ENCODE measurements around the gene KRTAP10-11. TPM values are rescaled to one million over a fixed set of nuclear protein-coding genes. Genes with fewer than 3 reads are reported as not detected.

KRTAP10-11 gene
- total and polyA plus RNA-seq, 2 of the 8 experiments (the other 6 are each of a cell fraction or from before 2014, with no cell fraction given): not detected

DNA sequence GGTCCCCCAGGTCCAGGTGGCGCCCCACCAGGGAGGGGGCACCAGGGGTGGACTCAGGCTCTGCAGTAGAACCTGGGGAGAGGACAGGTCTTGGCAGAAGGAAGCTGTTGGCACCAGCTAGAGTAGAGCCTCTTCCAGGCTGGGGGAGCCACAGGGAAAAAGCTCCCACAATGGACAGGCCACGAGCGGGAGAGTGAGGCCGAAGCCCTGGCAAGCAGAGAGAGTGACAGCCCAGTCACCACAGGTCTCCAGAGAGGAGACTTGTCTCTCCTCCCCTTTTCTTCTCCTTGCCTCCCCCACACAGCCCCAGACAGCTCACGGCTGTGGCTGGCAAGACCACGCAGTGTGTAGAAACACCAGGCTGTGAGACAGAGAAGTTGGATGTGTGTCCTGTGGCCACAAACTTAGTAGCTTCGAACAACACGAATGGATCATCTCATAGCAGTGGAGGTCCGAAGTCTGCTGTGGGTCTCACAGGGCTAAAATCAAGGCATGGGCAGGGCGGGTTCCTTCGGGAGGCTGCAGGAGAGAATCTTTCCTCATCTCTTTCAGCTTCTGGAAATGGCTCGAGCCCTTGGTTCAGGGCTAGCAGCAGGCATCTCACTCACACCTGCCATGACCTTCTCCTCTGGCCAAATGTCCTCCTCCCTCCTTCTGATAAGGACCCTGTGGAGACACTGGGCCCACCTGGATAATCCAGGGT is 4.9 kb downstream of the KRTAP10-11 start:
- H3K9ac ChIP-seq (replicated peaks in 1 of 4; ENCODE audit: extremely low read depth in 1 of 4, low read depth in 3 of 4, low read length in 3 of 4): no peak overlapping the region
- H4K20me1 ChIP-seq (replicated peaks in 1 of 2; ENCODE audit: control insufficient read depth in 1 of 2, insufficient read depth in 2 of 2, low read length in 2 of 2): no peaks in the 10 kb centered on the region
- no peaks in the 10 kb centered on the region for H3K79me2 ChIP-seq (ENCODE audit: control insufficient read depth in 1 of 2, insufficient read depth in 2 of 2, low read length in 2 of 2)
- H3K14ac ChIP-seq (ENCODE audit: insufficient read length): no peak overlapping the region
- H3K4ac ChIP-seq (replicated peaks; ENCODE audit: insufficient read length, low read depth, low read length): no peak overlapping the region
- no peak overlapping the region for H2BK12ac ChIP-seq (ENCODE audit: low read depth, low read length)
- 82% methylated on average over 12 of the region's 12 CpGs; no CpG with 5 or more reads in 1 of the 2 experiments for WGBS, 2 experiments (ENCODE audit: extremely low coverage in 1 of 2, insufficient coverage in 1 of 2, insufficient read length in 1 of 2, insufficient replicate concordance in 2 of 2, low coverage in 1 of 2, low lambda C conversion rate in 2 of 2, missing lambda C conversion rate in 1 of 2)
- peaks cover 0 to 2% (median 0%) of the 10 kb centered on the region in 4 experiments; a peak in 1 of 7 replicates for H3K27me3 ChIP-seq (replicated peaks in 1 of 4; ENCODE audit: control insufficient read depth in 3 of 4, extremely low read depth in 1 of 4, insufficient read depth in 3 of 4, low read length in 3 of 4)
- ChIA-PET POLR2A (ENCODE audit: partially characterized antibody) (no interaction called here), CTCF (ENCODE audit: partially characterized antibody) (interaction anchor here (0.6 to 1.6 kb wide), 5 partner anchors 13 to 359 kb away, joined by 3 to 4 read pairs (median 3); no protein-coding TSS in a partner anchor)
- no peak overlapping the region for H2AK5ac ChIP-seq (ENCODE audit: low read depth, low read length)
- no peak overlapping the region for H2BK120ac ChIP-seq (replicated peaks; ENCODE audit: low read depth, low read length)
- H2BK15ac ChIP-seq (ENCODE audit: low read length): no peak overlapping the region
- DNase-seq (ENCODE audit: low read depth in 1 of 2, low spot score in 2 of 2) (no peak), FAIRE-seq (no peak)
- no peaks in the 10 kb centered on the region; a peak in 1 of 4 replicates for H3K9me3 ChIP-seq (ENCODE audit: insufficient read depth in 2 of 2, low read depth in 1 of 2, low read length in 1 of 2)
- H4K91ac ChIP-seq (replicated peaks; ENCODE audit: insufficient read length, low read length): peak overlapping the region; percentile 39
- no peak overlapping the region for H4K8ac ChIP-seq (ENCODE audit: extremely low read depth, insufficient read depth, low read length)
- H3K27ac ChIP-seq (ENCODE audit: low read depth, low read length): no peak overlapping the region
- no peak overlapping the region for H3K4me2 ChIP-seq (ENCODE audit: insufficient read depth in 1 of 2, low read depth in 2 of 2, low read length in 2 of 2)
- no peaks in the 10 kb centered on the region for H3K23me2 ChIP-seq (ENCODE audit: low read depth, low read length)
- H3K36me3 ChIP-seq (ENCODE audit: control insufficient read depth in 2 of 4, insufficient read depth in 4 of 4, low read length in 3 of 4): no peaks in the 10 kb centered on the region
- no peaks in the 10 kb centered on the region; the same call in 1 of the 2 replicates for H3K79me1 ChIP-seq (ENCODE audit: low read depth, low read length)
- H3K56ac ChIP-seq (replicated peaks; ENCODE audit: insufficient read length, low read depth, low read length): no peak overlapping the region
- H2BK5ac ChIP-seq (ENCODE audit: low read depth, low read length): no peak overlapping the region
- no peak overlapping the region for H3K23ac ChIP-seq (ENCODE audit: insufficient read length)
- H2AFZ ChIP-seq (ENCODE audit: low read length): no peak overlapping the region
- H3K18ac ChIP-seq (ENCODE audit: extremely low read depth, low read length): no peak overlapping the region
- H2BK20ac ChIP-seq (ENCODE audit: low read length): no peak overlapping the region
- no peak overlapping the region for H4K5ac ChIP-seq (ENCODE audit: insufficient read length, low read depth, low read length)
- H3K4me1 ChIP-seq (replicated peaks in 1 of 4; ENCODE audit: control insufficient read depth in 3 of 4, insufficient read depth in 4 of 4, low read length in 3 of 4): peaks cover 0 to 14% (median 4%) of the 10 kb centered on the region in 4 experiments; a peak in 3 of 7 replicates
- no peak overlapping the region for H3K4me3 ChIP-seq (ENCODE audit: extremely low read depth in 1 of 4, insufficient read depth in 2 of 4, low read depth in 3 of 4, low read length in 4 of 4)
- TF ChIP-seq, protein P1, sequence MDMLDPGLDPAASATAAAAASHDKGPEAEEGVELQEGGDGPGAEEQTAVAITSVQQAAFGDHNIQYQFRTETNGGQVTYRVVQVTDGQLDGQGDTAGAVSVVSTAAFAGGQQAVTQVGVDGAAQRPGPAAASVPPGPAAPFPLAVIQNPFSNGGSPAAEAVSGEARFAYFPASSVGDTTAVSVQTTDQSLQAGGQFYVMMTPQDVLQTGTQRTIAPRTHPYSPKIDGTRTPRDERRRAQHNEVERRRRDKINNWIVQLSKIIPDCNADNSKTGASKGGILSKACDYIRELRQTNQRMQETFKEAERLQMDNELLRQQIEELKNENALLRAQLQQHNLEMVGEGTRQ (IDR thresholded peaks at IDR 0.05; ENCODE audit: low read length): no peak
- no peak for TF ChIP-seq CBX5 (IDR thresholded peaks at IDR 0.05; ENCODE audit: low read depth, low read length)
- no peak for TF ChIP-seq EZH2 (IDR thresholded peaks at IDR 0.05; ENCODE audit: low read depth, low read length, severe bottlenecking)
- TF ChIP-seq NRF1 (IDR thresholded peaks at IDR 0.05; ENCODE audit: low read depth, low read length): no peak
- no peak for TF ChIP-seq TCF12 (IDR thresholded peaks at IDR 0.05; ENCODE audit: low read depth, low read length)
- TF ChIP-seq, protein P2, sequence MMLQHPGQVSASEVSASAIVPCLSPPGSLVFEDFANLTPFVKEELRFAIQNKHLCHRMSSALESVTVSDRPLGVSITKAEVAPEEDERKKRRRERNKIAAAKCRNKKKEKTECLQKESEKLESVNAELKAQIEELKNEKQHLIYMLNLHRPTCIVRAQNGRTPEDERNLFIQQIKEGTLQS (IDR thresholded peaks at IDR 0.05; ENCODE audit: insufficient read depth, low read depth, low read length): no peak
- TF ChIP-seq HDAC6 (IDR thresholded peaks at IDR 0.05; ENCODE audit: low read depth, low read length): no peak
- TF ChIP-seq POLR2A (IDR thresholded peaks at IDR 0.05; ENCODE audit: control extremely low read depth in 1 of 2, low read depth in 2 of 2, low read length in 2 of 2): no peak
- TF ChIP-seq, protein P3, sequence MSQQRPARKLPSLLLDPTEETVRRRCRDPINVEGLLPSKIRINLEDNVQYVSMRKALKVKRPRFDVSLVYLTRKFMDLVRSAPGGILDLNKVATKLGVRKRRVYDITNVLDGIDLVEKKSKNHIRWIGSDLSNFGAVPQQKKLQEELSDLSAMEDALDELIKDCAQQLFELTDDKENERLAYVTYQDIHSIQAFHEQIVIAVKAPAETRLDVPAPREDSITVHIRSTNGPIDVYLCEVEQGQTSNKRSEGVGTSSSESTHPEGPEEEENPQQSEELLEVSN (IDR thresholded peaks at IDR 0.05): no peak
- TF ChIP-seq CHD1 (IDR thresholded peaks at IDR 0.05; ENCODE audit: low read depth, low read length): no peak
